ENCODE measurements around the gene TMCO4.

Gene TMCO4

GRCh38 chr1:19775831-19776230 is 23.9 kb downstream of the TMCO4 start:
- no peak for DNase-seq (ENCODE audit: low read depth in 3 of 3)

- DNase-seq (ENCODE audit: low read depth in 3 of 3) = no peak
These were observed 24.4 kb downstream of the TMCO4 start for GRCh38 chr1:19775317-19775716.

DNA sequence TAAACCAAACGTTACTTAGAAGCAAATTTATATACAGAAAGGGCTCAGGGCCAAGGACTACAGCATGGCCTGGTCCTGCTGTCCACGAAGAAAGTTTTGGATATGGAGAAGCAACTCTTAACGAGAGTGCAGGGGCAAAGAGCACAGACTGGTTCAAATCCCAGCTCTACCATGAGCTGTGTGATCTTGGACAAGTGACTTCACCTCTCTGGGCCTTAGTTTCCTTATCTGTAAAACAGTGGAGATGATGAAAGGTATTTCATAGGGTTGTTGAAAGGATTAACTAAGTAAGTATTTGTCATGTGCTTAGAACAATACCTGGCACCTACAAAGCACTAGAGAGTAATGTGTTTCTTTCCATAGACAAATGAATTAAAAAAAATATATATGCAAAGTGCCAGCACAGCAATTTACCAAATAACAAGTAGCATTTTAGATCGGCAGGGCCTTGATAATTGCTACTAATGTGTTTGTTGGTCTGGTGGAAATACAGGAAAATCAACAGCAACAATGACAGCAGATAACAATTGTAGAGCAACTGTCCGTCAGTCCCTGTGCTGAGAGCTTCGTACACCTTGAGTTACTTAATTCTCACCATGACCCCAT is 25.4 kb downstream of the TMCO4 start:
- no peak for DNase-seq (ENCODE audit: low read depth in 3 of 3)

DNA sequence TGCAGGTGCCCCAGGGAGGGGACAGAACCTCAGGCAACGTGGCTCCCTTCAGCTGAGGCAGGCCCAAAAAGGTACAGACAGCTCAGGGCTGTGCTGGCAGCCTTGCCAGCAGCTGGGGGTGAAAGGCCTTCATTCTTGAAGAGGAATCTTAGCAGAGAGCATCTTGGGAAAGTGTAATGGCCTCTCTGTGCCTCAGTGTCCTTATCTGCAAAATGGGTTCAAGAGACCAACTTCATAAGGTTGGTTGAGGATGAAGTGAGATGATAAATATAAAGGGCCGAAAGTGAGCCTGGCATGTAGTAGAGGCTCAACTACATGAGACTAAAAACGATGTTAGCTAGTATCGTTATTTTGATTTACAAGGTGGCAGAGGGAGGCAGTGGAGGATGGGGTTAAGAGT is 26.2 kb downstream of the TMCO4 start:
- no peak for DNase-seq (ENCODE audit: low read depth in 3 of 3)

GRCh38 chr1:19772053-19772452 is 27.7 kb downstream of the TMCO4 start:
- DNase-seq (ENCODE audit: low read depth in 3 of 3) = no peak

GRCh38 chr1:19771350-19771749 is 28.4 kb downstream of the TMCO4 start:
- DNase-seq (ENCODE audit: low read depth in 3 of 3) = no peak

DNA sequence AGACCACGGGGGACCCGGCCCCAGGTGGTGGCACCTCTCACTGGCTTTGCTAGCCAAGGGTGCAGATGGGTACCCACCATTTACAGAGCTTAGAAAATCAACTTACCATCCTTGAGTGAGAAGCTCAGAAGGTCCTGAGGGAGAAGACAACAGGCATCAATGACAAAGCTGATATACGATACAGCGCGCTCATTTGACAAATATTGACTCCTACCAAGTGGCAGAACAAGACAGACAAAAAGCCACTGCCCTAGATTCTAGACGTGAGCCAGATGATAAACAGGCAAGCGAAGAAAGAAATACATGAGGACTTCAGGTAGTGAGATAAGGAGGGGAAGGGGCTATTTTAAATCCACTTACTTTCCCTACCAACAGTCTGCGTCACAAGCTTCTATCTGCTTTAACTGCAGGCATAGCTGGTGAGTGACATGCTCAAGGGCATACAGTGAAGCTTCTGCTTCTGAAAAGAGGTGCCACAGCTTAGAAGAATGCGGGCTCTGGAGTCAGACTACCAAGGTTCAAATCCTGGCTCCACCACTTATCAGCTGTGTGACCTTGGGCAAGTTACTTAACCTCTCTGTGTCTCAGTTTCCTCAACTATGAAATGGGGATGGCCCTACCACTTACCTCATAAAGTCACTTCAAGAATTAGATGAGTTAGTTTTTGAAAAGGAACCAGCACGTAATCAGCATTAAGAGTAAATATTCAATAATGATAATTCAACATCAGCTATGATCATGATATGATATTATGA is 29.1 kb downstream of the TMCO4 start:
- no peak for DNase-seq (ENCODE audit: low read depth in 3 of 3)

GRCh38 chr1:19769211-19769932 is 30.3 kb downstream of the TMCO4 start:
- no peak for DNase-seq (ENCODE audit: low read depth in 3 of 3)

- DNase-seq (ENCODE audit: low read depth in 3 of 3) = no peak
These were observed 31.1 kb downstream of the TMCO4 start for GRCh38 chr1:19768353-19769210.

DNA sequence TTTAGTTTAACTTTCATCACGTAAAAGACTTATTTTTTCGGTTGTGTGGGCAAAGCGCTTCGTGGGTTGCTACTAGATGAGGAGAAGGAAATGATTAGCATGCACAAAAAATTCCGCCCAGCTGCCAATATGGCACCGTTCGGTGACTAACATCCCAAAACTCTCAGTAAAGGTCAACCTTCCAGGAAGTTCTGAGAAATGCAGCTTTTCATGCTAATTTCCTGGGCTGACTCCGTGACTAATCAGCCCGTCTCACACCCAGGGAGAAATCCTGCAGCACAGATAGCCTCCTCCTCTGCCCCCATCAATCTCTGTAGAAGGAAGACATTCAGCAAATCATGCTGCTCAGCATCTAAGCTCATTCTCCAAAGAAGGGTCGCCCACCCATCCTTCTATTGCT is 34.1 kb downstream of the TMCO4 start:
- DNase-seq (ENCODE audit: low read depth in 3 of 3) = no peak

DNA sequence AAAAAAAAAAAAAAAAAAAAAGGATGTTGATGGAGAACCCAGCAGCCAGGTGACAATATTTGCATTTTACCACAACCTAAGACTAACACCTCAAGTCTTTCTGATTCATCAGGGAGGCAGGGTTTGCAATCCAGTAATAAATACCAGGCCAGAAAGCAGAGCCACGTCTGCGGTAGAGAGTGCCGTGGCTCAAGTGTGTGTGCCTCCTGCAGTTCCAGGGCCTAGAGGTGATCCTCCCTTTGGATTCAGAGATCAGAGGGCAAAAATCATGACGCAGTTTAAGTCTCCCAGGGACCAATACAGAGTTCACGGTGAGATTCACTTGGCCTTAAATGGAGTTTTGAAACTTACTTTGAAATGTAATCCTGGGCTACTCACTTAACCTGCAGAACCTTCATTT is 34.9 kb downstream of the TMCO4 start:
- no peak for DNase-seq (ENCODE audit: low read depth in 3 of 3)

DNA sequence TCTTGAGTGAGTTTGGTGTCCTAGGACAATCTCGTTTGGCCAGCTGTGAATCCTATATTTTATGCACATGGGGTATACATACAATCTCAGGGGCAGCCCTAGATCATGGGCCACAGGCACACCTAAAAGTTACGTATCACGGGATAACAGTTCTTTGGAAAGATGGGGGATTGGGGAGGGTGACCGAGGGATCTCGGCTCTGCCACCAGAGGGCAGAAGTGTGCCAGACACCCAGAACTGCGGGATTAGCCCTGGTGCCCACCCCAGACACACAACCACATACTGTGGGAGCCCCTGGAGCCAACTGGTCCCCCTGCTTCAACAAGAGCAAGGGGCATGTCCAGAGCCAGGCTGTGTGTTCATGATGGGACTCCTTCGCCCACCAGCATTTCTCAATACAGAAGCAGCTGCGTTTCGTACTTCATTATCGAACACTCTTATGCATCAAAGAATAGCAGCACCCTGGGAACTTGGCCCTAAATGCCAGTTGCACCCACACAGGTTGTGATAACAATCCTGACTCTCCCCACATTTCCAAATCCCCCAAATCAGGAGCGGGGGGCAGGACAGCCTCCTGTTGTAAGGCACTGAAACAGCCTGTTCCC is 37.4 kb downstream of the TMCO4 start:
- DNase-seq (ENCODE audit: low read depth in 3 of 3) = peak in 1 of 3 experiments; percentile 15

- no peak for DNase-seq (ENCODE audit: low read depth in 3 of 3)
These were observed 40.0 kb downstream of the TMCO4 start for GRCh38 chr1:19759740-19760089.

GRCh38 chr1:19758227-19758830 is 41.4 kb downstream of the TMCO4 start:
- DNase-seq (ENCODE audit: low read depth in 3 of 3) = no peak

- DNase-seq (ENCODE audit: low read depth in 3 of 3) = no peak
These were observed 42.1 kb downstream of the TMCO4 start for GRCh38 chr1:19757641-19758040.

DNA sequence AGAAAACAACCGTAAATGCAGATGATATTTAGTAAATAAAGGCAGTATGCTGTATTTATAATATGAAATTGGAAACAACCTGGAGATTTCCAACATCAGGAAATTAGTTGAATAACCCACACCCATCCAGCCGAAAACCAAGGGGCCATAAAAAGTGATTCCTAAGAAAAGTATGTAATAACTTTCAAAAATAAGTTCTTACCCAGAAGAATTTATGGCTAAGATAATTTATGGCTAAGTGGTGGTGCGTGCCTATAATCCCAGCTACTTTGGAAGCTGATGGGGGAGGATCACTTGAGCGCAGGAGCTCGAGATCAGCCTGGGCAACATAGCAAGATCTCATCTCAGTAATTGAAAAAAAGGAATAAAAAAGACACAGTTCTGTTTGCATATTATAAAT is 43.2 kb downstream of the TMCO4 start:
- no peak for DNase-seq (ENCODE audit: low read depth in 3 of 3)

DNA sequence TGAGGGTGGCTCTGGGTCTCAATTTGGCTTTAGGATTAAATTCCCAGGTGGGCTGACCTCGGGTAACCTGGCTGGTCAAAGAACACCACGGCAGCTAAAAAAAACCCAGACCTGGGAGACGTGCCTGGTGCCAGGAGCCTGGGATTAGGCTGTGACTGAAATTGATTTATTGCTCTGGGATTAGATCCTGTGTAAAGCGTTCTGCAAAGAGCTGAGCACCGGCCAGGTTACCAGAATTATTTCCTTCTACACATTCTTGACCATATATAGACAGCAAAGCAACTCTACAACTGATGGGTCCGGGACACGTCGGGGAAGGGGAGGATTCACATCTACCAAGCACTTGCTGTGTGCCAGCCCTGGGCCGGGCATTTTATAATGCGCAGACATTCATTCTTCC is 45.2 kb downstream of the TMCO4 start:
- no peak for DNase-seq (ENCODE audit: low read depth in 3 of 3)

DNA sequence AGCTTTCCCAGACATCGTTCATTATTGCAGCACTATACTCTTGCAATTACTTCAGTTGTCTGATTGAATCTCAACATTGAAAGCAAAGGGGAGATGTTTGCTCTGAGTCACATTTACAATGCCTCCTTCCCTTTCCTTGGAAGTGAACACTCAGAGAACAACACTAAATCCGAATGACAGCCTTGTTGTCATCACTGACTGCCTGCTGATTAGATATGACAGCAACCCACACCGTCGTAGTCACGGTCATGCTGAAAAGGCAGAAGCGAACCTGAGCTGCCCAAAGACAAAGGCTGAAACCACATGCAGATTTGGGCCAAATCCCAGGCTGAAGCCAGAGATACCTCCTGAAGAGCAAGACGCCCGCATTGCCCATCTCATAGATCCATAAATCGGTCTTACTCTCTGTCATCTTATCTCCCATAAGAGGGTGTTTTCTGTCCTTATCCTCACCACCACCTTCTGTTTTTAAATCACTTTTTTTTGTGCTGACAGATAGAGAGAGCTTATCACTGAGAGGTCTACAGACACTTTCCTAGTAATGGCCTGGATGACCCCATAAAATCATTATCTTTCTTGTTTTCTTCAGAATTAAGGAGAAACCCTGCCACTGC is 47.5 kb downstream of the TMCO4 start:
- DNase-seq (ENCODE audit: low read depth in 3 of 3) = no peak

GRCh38 chr1:19750882-19751276 is 48.8 kb downstream of the TMCO4 start:
- no peak for DNase-seq (ENCODE audit: low read depth in 3 of 3)

DNA sequence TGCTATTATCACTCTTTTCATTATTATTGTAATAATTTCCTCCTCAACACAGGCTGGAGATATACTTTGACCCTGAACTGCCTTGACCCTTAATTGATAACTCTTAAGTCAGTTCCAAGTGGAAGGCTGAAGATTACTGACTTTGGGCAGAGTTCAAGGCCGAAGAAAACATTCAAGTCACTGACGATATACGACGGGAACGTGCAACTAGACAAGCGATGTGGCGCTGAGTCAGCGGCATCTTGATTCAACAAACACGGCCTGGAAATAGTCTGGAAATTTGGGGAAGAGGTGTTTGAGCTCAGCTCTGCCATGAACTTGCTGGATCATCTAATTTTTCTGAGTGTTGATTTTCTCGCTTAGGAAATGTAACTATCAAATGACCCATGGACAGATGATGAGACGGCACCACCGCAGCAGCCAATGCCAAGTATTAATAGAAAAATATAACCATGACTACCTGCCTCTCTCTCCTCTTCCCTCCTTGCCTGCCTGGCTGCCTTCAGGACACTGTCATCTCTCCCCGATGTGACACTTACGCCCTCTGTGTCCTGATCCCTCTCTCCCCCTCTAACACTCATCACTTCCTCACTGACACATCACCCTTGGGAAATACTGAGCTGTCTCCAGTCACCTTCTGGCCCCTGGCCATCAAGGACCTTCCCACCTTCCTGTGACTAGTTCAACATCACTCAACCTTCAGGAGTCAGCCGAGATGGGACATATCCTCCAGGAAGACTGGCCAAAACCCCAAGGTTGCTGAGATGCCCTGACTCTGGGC is 49.4 kb downstream of the TMCO4 start:
- DNase-seq (ENCODE audit: low read depth in 3 of 3) = no peak
